Lower leg skin (tissue), 3 donors: Measurements from ENCODE around the gene STXBP1.

Experiments used
- CTCF ChIP-seq, 3 donors: fragments of 450-650 bp; IDR thresholded peaks; one replicate each; pipeline ENCODE4 v1.5.1; 2016; ENCODE audit warnings: antibody characterized with exemption in 3 of 3, mild to moderate bottlenecking in 3 of 3, moderate library complexity in 2 of 3
- POLR2A ChIP-seq, 2 donors: fragments of 450-650 bp; IDR thresholded peaks; one replicate each; pipeline ENCODE4 v1.6.1; 2016 to 2017; ENCODE audit warnings: antibody characterized with exemption in 2 of 2, mild to moderate bottlenecking in 1 of 2, moderate library complexity in 1 of 2

- TF ChIP-seq POLR2A (IDR thresholded peaks at IDR 0.05) (no peak), CTCF (IDR thresholded peaks at IDR 0.05) (no peak)
Measured at GRCh38 chr9:127708952-127709587, 97.0 kb downstream of the STXBP1 start.
